ENCODE measurements around the gene PDE11A.

GRCh38 chr2:177662895-177663294, 409.7 kb downstream of the PDE11A start:
- TF ChIP-seq, protein P1, sequence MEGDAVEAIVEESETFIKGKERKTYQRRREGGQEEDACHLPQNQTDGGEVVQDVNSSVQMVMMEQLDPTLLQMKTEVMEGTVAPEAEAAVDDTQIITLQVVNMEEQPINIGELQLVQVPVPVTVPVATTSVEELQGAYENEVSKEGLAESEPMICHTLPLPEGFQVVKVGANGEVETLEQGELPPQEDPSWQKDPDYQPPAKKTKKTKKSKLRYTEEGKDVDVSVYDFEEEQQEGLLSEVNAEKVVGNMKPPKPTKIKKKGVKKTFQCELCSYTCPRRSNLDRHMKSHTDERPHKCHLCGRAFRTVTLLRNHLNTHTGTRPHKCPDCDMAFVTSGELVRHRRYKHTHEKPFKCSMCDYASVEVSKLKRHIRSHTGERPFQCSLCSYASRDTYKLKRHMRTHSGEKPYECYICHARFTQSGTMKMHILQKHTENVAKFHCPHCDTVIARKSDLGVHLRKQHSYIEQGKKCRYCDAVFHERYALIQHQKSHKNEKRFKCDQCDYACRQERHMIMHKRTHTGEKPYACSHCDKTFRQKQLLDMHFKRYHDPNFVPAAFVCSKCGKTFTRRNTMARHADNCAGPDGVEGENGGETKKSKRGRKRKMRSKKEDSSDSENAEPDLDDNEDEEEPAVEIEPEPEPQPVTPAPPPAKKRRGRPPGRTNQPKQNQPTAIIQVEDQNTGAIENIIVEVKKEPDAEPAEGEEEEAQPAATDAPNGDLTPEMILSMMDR (IDR thresholded peaks at IDR 0.05) = no peak
- TF ChIP-seq POLR2A (IDR thresholded peaks at IDR 0.05) = no peak
